CD8-positive, alpha-beta memory T cell (primary cell): Measurements from ENCODE around the gene PGBD4. TPM values are rescaled to one million over a fixed set of nuclear protein-coding genes. Genes with fewer than 3 reads are reported as not detected.
"Not testable (repeated sequence)": the region's sequence is repeated elsewhere in the genome, so short reads cannot be mapped to it uniquely, and the experiment has no call there.

Experiments used
- CTCF ChIA-PET: fragments of 350-600 bp; sonication (Branson Sonifier 250); formaldehyde crosslinking; loops from one replicate; lab custom pipeline; 2021; ENCODE audit warnings: antibody characterized with exemption; lab: Charles Lee
- POLR2A ChIA-PET: fragments of 350-600 bp; sonication (Branson Sonifier 250); formaldehyde crosslinking; loops from one replicate; lab custom pipeline; 2021; ENCODE audit warnings: antibody characterized with exemption; lab: Charles Lee
- DNase-seq, 5 donors: peaks; one replicate each; pipeline versions ENCODE4 v3.0.0 to v3.0.0-alpha.2; 2020 to 2022; ENCODE audit warnings: mixed read lengths in 1 of 5
- H3K27ac ChIP-seq: one replicate; pipeline ENCODE4 v1.7.0; 2013; ENCODE audit warnings: low read depth, mild to moderate bottlenecking, low read length, moderate library complexity
- H3K27me3 ChIP-seq: 2 replicates; pipeline ENCODE4 v1.7.0; 2013; ENCODE audit warnings: low read length, mild to moderate bottlenecking; ENCODE audit not compliant: insufficient read depth, poor library complexity, severe bottlenecking
- H3K36me3 ChIP-seq: 2 replicates; pipeline ENCODE4 v1.7.0; 2013; ENCODE audit warnings: mild to moderate bottlenecking, low read length, moderate library complexity; ENCODE audit not compliant: insufficient read depth
- H3K4me1 ChIP-seq: 2 replicates; pipeline ENCODE4 v1.7.0; 2013; ENCODE audit warnings: mild to moderate bottlenecking, low read length, moderate library complexity; ENCODE audit not compliant: insufficient read depth
- H3K4me3 ChIP-seq: 2 replicates; pipeline ENCODE4 v1.7.0; 2013; ENCODE audit warnings: mild to moderate bottlenecking, low read length
- H3K9me3 ChIP-seq: 2 replicates; pipeline ENCODE4 v1.7.0; 2013; ENCODE audit warnings: mild to moderate bottlenecking, low read length
- H3K27ac Mint-ChIP-seq, 8 donors: one replicate each; pipeline ENCODE4 v1.8.0; 2020 to 2021; ENCODE audit warnings: mixed read lengths in 8 of 8, mild to moderate bottlenecking in 6 of 8, inconsistent platforms in 3 of 8, moderate library complexity in 3 of 8
- H3K27me3 Mint-ChIP-seq, 2 donors: one replicate each; pipeline ENCODE4 v1.8.0; 2020 to 2021; ENCODE audit warnings: mixed read lengths in 2 of 2, mild to moderate bottlenecking in 1 of 2, moderate library complexity in 1 of 2
- H3K36me3 Mint-ChIP-seq, 3 donors: one replicate each; pipeline ENCODE4 v1.8.0; 2020 to 2021; ENCODE audit warnings: mixed read lengths in 3 of 3, inconsistent platforms in 1 of 3, mild to moderate bottlenecking in 1 of 3
- H3K4me1 Mint-ChIP-seq, 3 donors: one replicate each; pipeline ENCODE4 v1.8.0; 2020 to 2021; ENCODE audit warnings: mixed read lengths in 3 of 3, inconsistent platforms in 1 of 3, mild to moderate bottlenecking in 1 of 3
- H3K4me3 Mint-ChIP-seq, 7 donors: one replicate each; pipeline ENCODE4 v1.8.0; 2020 to 2021; ENCODE audit warnings: mixed read lengths in 7 of 7, mild to moderate bottlenecking in 6 of 7, moderate library complexity in 4 of 7, inconsistent platforms in 2 of 7
- H3K9me3 Mint-ChIP-seq, 5 donors: one replicate each; pipeline ENCODE4 v1.8.0; 2020 to 2022; ENCODE audit warnings: mixed read lengths in 5 of 5, mild to moderate bottlenecking in 3 of 5, moderate library complexity in 2 of 5, inconsistent platforms in 1 of 5
- polyA plus RNA-seq: library from polyadenylated mRNA; unstranded; fragments of 300-500 nt; fragmentation: Illumina TruSeq; gene quantifications from one replicate; pipeline ENCODE4 v1.2.3, GENCODE V29; 2021
- total RNA-seq, 2 experiments: library from RNA; stranded (reverse); gene quantifications; one replicate each; pipeline ENCODE4 v1.2.3, GENCODE V29; 2021

PGBD4 gene
- total and polyA plus RNA-seq, 3 experiments from 2014 or later = 1.4 to 3.2 (median 2.8) TPM

DNA sequence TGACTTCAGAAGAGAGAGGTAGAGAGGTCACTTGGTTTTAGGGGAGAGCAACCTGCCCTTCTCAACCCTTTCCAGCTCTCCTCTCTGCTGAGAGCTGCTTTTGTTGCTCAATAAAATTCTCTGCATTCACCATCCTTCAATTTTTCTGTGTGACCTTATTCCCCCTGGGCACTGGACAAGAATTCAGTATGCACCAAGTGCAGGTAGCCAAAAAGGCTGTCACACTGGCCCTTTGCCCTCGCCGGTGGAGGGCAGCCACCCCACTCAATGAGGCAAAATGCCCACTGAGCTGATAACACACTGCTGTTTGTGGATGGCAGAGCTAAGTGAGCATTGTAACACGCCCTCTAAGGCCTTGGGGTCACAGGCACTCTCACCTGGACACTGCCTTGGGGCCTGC lies 12.9 kb downstream of the PGBD4 start:
- no peaks in the 10 kb centered on the region for H3K36me3 ChIP-seq
- H3K9me3 ChIP-seq = no peaks in the 10 kb centered on the region
- POLR2A ChIA-PET = no interaction called here
- Mint-ChIP-seq H3K27me3 (peaks cover 24 to 39% of the 10 kb centered on the region in 2 donors), H3K9me3 (no peaks in the 10 kb centered on the region), H3K27ac (no peak overlapping the region), H3K4me1 (no peaks in the 10 kb centered on the region), H3K36me3 (no peaks in the 10 kb centered on the region), H3K4me3 (no peak overlapping the region)
- no peak for DNase-seq
- no peak overlapping the region for H3K4me3 ChIP-seq
- CTCF ChIA-PET = no interaction called here
- H3K27me3 ChIP-seq = no peaks in the 10 kb centered on the region
- H3K4me1 ChIP-seq = no peaks in the 10 kb centered on the region
- H3K27ac ChIP-seq = no peak overlapping the region

DNA sequence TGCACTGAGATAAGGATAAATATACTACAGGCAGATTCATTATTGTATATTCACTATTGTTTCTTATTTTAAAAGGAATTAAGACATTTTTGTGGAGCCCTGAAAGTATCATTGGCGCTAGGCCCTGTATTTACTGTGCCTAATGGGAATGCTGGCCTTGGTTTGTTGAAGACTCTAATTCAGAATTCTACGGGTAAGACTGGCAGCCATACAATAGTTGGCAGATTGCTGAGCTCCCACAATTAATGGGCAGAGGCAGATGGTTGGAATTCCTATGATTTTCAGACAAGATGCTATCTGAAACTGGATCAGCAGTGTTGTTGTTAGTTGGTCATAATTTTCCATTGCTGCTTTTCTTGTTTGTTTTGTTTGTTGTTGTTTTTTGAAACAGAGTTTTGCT lies 14.7 kb downstream of the PGBD4 start:
- no peak overlapping the region for H3K27ac Mint-ChIP-seq
- no peak overlapping the region for H3K4me3 ChIP-seq
- ChIA-PET CTCF (no interaction called here), POLR2A (no interaction called here)
- no peak for DNase-seq
- H3K36me3 Mint-ChIP-seq = no peaks in the 10 kb centered on the region
- H3K36me3 ChIP-seq = no peaks in the 10 kb centered on the region
- no peak overlapping the region for H3K4me3 Mint-ChIP-seq
- no peaks in the 10 kb centered on the region for H3K4me1 ChIP-seq
- H3K9me3 Mint-ChIP-seq = no peaks in the 10 kb centered on the region
- H3K27me3 Mint-ChIP-seq = peaks cover 21 to 46% of the 10 kb centered on the region in 2 donors
- no peaks in the 10 kb centered on the region for H3K27me3 ChIP-seq
- no peaks in the 10 kb centered on the region for H3K9me3 ChIP-seq
- no peaks in the 10 kb centered on the region for H3K4me1 Mint-ChIP-seq
- H3K27ac ChIP-seq = no peak overlapping the region

DNA sequence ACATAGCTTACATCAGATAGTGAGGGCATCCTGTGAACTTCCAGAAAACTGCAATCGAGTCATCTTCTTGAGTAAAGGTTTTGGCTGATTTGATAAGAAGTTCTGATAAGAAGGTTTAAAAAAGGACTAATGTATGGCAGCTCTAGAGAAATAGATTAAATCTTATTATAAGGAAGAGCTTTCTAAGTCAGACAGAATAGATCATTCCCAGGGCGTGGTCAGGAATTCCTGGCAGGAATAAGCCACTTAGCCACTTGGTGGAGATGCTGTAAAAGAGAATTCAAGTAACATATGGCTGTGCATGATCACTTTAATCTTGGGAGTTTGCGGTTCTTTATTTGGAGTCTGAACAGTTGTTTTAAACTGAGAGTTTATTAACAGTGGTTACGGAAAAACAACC lies 17.4 kb downstream of the PGBD4 start:
- no peaks in the 10 kb centered on the region for H3K9me3 ChIP-seq
- no peak for DNase-seq
- ChIA-PET CTCF (interaction anchor here (1.4 kb wide), 1 partner anchor 9 kb away, joined by 4 read pairs; no protein-coding TSS in a partner anchor), POLR2A (interaction anchor here (0.6 kb wide), 1 partner anchor 387 kb away, joined by 3 read pairs; no protein-coding TSS in a partner anchor)
- no peaks in the 10 kb centered on the region for H3K27me3 ChIP-seq
- H3K4me1 ChIP-seq = no peaks in the 10 kb centered on the region
- H3K27ac ChIP-seq = no peak overlapping the region
- H3K4me1 Mint-ChIP-seq = no peaks in the 10 kb centered on the region
- H3K9me3 Mint-ChIP-seq = no peaks in the 10 kb centered on the region
- H3K4me3 ChIP-seq = no peak overlapping the region
- H3K4me3 Mint-ChIP-seq = peak overlapping the region in 1 of 7 donors; percentile 15
- peaks cover 15 to 42% of the 10 kb centered on the region in 2 donors for H3K27me3 Mint-ChIP-seq
- no peak overlapping the region for H3K27ac Mint-ChIP-seq
- H3K36me3 ChIP-seq = no peaks in the 10 kb centered on the region
- no peaks in the 10 kb centered on the region for H3K36me3 Mint-ChIP-seq

DNA sequence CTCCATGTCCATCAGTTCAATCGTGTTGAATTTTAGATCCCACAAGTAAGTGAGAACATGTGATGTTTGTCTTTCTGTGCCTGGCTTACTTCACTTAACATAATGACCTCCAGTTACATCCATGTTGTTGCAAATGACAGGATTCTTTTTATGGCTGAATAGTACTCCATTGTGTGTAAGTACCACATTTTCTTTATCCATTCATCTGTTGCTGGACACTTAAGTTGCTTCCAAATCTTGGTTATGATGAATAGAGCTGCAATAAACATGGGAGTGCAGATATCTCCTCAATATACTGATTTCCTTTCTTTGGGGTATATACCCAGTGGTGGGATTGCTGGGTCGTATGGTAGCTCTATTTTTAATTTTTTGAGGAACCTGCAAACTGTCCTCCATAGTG lies 18.5 kb downstream of the PGBD4 start:
- H3K4me3 Mint-ChIP-seq, H3K27me3 ChIP-seq, H3K27ac ChIP-seq, H3K9me3 Mint-ChIP-seq, H3K4me3 ChIP-seq, H3K4me1 Mint-ChIP-seq, H3K9me3 ChIP-seq, H3K36me3 Mint-ChIP-seq, POLR2A ChIA-PET, DNase-seq, H3K27ac Mint-ChIP-seq, CTCF ChIA-PET, H3K4me1 ChIP-seq, H3K36me3 ChIP-seq: not testable (repeated sequence)
- peaks cover 11 to 33% of the 10 kb centered on the region in 2 donors for H3K27me3 Mint-ChIP-seq

DNA sequence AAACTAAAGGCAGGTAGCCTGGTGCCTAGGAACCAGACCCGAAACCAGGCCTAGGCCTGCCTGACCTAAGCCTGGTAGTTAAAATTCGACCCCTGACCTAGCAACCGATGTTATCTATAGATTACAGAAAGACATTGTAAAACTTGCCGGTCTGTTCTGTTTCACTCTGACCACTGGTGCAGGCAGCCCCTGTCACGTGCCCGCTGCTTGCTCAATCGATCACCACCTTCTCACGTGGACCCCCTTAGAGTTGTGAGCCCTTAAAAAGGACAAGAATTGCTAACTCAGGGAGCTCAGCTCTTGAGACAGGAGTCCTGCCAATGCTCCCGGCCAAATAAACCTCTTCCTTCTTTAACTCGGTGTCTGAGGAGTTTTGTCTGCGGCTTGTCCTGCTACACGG lies 19.9 kb downstream of the PGBD4 start:
- POLR2A ChIA-PET, H3K36me3 Mint-ChIP-seq, H3K27me3 ChIP-seq, H3K9me3 Mint-ChIP-seq, H3K4me1 Mint-ChIP-seq, H3K27ac ChIP-seq, DNase-seq, H3K9me3 ChIP-seq, H3K4me3 ChIP-seq, CTCF ChIA-PET, H3K36me3 ChIP-seq, H3K4me3 Mint-ChIP-seq, H3K4me1 ChIP-seq, H3K27ac Mint-ChIP-seq: not testable (repeated sequence)
- H3K27me3 Mint-ChIP-seq = peaks cover 13 to 27% of the 10 kb centered on the region in 2 donors

DNA sequence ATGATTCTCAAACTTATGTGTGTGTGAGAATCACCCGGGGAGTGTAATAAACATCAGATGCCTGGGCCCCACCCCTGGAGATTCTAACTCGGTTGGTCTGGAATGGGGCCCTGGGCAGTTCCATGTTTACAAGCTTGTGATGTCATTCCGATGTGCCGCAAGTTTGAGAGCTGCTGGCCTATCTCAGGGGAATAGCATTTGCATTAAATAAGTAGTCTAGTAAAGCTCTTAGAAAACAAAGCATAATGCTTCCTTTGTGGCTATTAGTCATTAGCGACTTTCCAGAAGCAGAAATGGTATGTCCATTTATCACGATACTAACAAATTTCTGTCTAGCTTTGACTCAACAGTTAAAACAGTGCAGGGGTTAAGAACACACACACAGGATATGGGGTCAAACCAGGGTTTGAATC lies 20.9 kb downstream of the PGBD4 start:
- CTCF ChIA-PET = no interaction called here
- no peak overlapping the region for H3K27ac Mint-ChIP-seq

DNA sequence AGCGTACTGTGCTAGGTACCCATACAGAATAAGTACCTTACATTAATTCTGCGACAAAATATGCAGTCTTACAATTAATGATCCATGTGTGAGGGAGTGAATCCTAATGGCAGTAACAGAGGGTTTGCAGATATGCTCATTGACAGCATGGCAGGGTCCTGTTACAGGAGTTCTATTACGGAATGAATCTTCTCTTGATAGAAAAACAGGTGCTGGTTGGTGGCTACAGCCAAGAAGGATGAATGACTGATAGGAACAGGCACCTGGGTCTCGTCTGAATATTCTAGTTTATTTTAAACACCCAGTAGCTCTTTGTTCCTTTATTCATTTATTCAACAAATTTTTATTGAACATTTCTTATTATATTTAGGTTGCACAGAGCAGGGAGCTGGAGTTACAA lies 22.8 kb downstream of the PGBD4 start:
- Mint-ChIP-seq H3K4me1 (no peaks in the 10 kb centered on the region), H3K4me3 (no peak overlapping the region), H3K36me3 (no peaks in the 10 kb centered on the region), H3K27me3 (peaks cover 3 to 7% of the 10 kb centered on the region in 2 donors), H3K27ac (no peak overlapping the region), H3K9me3 (no peaks in the 10 kb centered on the region)
- Histone ChIP-seq H3K4me1 (no peaks in the 10 kb centered on the region), H3K9me3 (no peaks in the 10 kb centered on the region), H3K27me3 (no peaks in the 10 kb centered on the region), H3K36me3 (no peaks in the 10 kb centered on the region), H3K27ac (no peak overlapping the region), H3K4me3 (no peak overlapping the region)
- ChIA-PET POLR2A (no interaction called here), CTCF (interaction anchor here (1.4 kb wide), 1 partner anchor 10 kb away, joined by 3 read pairs; no protein-coding TSS in a partner anchor)
- DNase-seq = no peak

More for the DNA sequence above, 20.9 kb downstream of the PGBD4 start:
- Mint-ChIP-seq H3K9me3 (no peaks in the 10 kb centered on the region), H3K36me3 (no peaks in the 10 kb centered on the region), H3K4me1 (no peaks in the 10 kb centered on the region), H3K27me3 (peaks cover 7 to 20% of the 10 kb centered on the region in 2 donors), H3K4me3 (no peak overlapping the region)
- DNase-seq = no peak
- Histone ChIP-seq H3K9me3 (no peaks in the 10 kb centered on the region), H3K4me1 (no peaks in the 10 kb centered on the region), H3K27ac (no peak overlapping the region), H3K4me3 (no peak overlapping the region), H3K27me3 (no peaks in the 10 kb centered on the region), H3K36me3 (no peaks in the 10 kb centered on the region)
- POLR2A ChIA-PET = no interaction called here

DNA sequence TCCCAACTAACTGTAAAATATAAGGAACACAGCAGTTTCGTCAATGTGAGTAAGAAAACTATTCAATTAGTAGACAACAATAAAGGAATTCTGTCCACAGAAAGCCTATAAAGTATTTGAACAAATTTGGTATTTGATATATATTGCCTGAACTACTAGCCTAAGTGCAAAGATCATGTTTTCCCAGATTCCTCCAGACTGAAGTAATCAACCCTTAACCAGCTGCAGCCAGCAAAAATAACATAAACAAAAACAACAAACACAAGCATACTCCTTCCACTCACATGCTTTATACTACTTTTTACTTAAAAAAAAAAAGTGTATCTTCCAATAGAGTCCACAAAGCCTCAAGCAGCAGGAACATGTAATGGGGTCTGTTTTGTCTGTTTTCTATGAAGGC lies 24.1 kb downstream of the PGBD4 start:
- Histone ChIP-seq H3K4me3 (no peak overlapping the region), H3K9me3 (no peaks in the 10 kb centered on the region), H3K27me3 (no peaks in the 10 kb centered on the region), H3K4me1 (no peaks in the 10 kb centered on the region), H3K36me3 (no peaks in the 10 kb centered on the region), H3K27ac (no peak overlapping the region)
- Mint-ChIP-seq H3K4me3 (no peak overlapping the region), H3K4me1 (no peaks in the 10 kb centered on the region), H3K27me3 (peaks cover 0 to 3% of the 10 kb centered on the region in 2 donors), H3K36me3 (no peaks in the 10 kb centered on the region), H3K9me3 (no peaks in the 10 kb centered on the region), H3K27ac (no peak overlapping the region)
- CTCF ChIA-PET = interaction anchor here (1.2 kb wide), 1 partner anchor 11 kb away, joined by 3 read pairs; no protein-coding TSS in a partner anchor
- POLR2A ChIA-PET = no interaction called here
- DNase-seq = no peak
